22Rv1 (cell line): ENCODE data around the gene PPP6R1.

ENCODE experiments used
- H3K27ac ChIP-seq: fragments of 450-650 bp; 2 replicates; pipeline ENCODE4 v1.5.1; 2017
- CTCF ChIP-seq: fragments of 450-650 bp; IDR thresholded peaks from 2 replicates; pipeline ENCODE4 v1.5.1; 2017; ENCODE audit warnings: mild to moderate bottlenecking
- ZFX ChIP-seq: fragments of 450-650 bp; IDR thresholded peaks from 2 replicates; pipeline ENCODE4 v1.6.1; 2017; ENCODE audit warnings: antibody characterized with exemption, borderline replicate concordance

PPP6R1 gene

GRCh38 chr19:55254625-55254977 lies 4.2 kb downstream of the PPP6R1 start:
- TF ChIP-seq CTCF = no peak
- no peak overlapping the region for H3K27ac ChIP-seq

GRCh38 chr19:55253842-55254624 lies 4.8 kb downstream of the PPP6R1 start:
- H3K27ac ChIP-seq = no peak overlapping the region
- TF ChIP-seq ZFX (no peak), CTCF (no peak)

GRCh38 chr19:55252760-55253663 lies 5.8 kb downstream of the PPP6R1 start:
- H3K27ac ChIP-seq = no peak overlapping the region
- TF ChIP-seq ZFX (no peak), CTCF (no peak)

GRCh38 chr19:55251341-55252081 lies 7.3 kb downstream of the PPP6R1 start:
- TF ChIP-seq CTCF = no peak
- no peak overlapping the region for H3K27ac ChIP-seq

GRCh38 chr19:55250262-55251036 lies 8.4 kb downstream of the PPP6R1 start:
- TF ChIP-seq CTCF = no peak
- TF ChIP-seq ZFX = no peak
- H3K27ac ChIP-seq = no peak overlapping the region

- no peak overlapping the region for H3K27ac ChIP-seq
- no peak for TF ChIP-seq ZFX
- TF ChIP-seq CTCF = no peak
Measured at GRCh38 chr19:55249841-55250240, 9.0 kb downstream of the PPP6R1 start.
